ENCODE measurements around the gene CCDC148. TPM values are rescaled to one million over a fixed set of nuclear protein-coding genes. Genes with fewer than 3 reads are reported as not detected.

CCDC148 gene
- polyA plus RNA-seq, 3 donors from 2014 or later: not detected

DNA sequence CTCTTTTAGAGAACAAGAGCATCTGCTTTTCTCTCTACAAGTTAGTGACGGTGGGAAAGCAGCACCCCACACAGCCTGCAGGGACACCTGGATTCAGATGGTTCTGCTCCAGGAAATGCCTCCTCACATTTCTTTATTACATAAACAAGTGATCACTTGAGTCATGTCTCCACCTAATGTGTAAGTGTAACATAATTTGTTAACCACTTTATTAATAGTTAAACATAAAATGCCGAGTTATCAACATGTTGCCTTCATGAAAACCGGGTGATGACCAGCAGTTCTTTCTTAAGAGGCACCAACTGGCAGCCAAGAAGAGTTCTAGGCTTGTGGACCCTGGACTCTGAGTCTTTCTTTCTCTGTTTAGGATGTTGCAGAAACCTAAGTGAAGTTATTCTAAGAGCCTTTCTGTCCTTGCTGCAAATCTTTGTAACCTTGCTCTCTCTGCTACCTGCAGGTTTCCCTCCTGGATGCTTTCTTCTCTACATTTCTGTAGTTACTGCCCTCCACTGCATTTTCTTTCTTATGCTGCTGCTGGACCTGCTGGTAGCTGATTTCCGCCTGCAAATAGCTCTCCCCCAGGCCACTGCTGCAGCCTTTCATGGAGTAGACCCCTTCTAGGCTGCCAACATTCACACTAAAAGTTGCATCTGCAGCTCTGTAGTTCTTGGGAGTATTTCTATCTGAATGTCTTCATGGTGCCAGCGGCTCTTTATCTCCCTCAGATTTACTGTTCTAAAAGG lies 330.6 kb downstream of the CCDC148 start:
- peaks cover 2 to 5% (median 4%) of the 10 kb centered on the region in 3 donors for H3K27me3 Mint-ChIP-seq (ENCODE audit: low read depth in 3 of 3)
- H3K36me3 Mint-ChIP-seq: no peaks in the 10 kb centered on the region
- no peak overlapping the region for H3K4me3 Mint-ChIP-seq
- DNase-seq: no peak
- H3K9me3 Mint-ChIP-seq: peaks cover 0 to 7% (median 0%) of the 10 kb centered on the region in 6 donors
- no peak overlapping the region for H3K27ac Mint-ChIP-seq
- no peaks in the 10 kb centered on the region for H3K4me1 Mint-ChIP-seq

DNA sequence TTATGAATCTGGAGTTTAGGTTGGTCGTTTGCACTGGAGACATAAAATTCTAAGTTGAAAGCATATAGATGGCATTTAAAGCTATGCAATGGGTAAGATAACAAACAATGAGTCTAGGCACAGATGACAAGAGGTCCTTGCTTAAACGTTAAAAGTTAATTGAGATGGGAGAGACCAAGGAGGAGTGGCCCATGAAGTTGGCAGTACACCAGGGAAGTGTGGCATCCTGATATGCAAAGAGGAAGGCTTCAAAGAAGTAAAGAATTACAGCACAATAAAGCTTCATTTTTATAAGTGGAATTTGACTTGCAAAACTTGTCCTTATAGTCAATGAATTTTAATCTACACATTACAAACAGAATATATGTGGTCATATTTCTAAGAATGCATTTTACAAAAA lies 331.7 kb downstream of the CCDC148 start:
- Mint-ChIP-seq H3K4me3 (no peak overlapping the region), H3K9me3 (peaks cover 0 to 7% (median 0%) of the 10 kb centered on the region in 6 donors), H3K4me1 (no peaks in the 10 kb centered on the region), H3K27me3 (ENCODE audit: low read depth in 3 of 3) (peaks cover 2 to 4% (median 2%) of the 10 kb centered on the region in 3 donors), H3K36me3 (no peaks in the 10 kb centered on the region), H3K27ac (no peak overlapping the region)
- DNase-seq: no peak

Other genes with a start within 250 kb of the CCDC148 start
- 1 to 10 TPM in 1 of 3 donors, under 1 TPM in 2; 0.13 to 1.7 (median 0.47) TPM for gene PKP4, start 199 bp upstream of the CCDC148 start, polyA plus RNA-seq